ENCODE measurements around the gene RGS2. TPM values are rescaled to one million over a fixed set of nuclear protein-coding genes. Genes with fewer than 3 reads are reported as not detected.

The RGS2 gene, protein sequence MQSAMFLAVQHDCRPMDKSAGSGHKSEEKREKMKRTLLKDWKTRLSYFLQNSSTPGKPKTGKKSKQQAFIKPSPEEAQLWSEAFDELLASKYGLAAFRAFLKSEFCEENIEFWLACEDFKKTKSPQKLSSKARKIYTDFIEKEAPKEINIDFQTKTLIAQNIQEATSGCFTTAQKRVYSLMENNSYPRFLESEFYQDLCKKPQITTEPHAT
- total RNA-seq: 1 to 10 TPM; 5.4 to 6.4 TPM

GRCh38 chr1:192808518-192809306 lies at the start of gene RGS2:
Gene RGS2, plus strand, starts transcription at chr1:192809039. Its CDS starts 33 bp downstream, at chr1:192809072.
- Mint-ChIP-seq H3K4me1 (ENCODE audit: low read depth) (peaks cover 32% of the 10 kb centered on the region), H3K36me3 (peaks cover 11% of the 10 kb centered on the region)

GRCh38 chr1:192759104-192759503 lies 49.7 kb upstream of the RGS2 start:
- H3K36me3 Mint-ChIP-seq: no peaks in the 10 kb centered on the region
- DNase-seq: no peak
- ChIA-PET CTCF (no interaction called here), POLR2A (no interaction called here)
- intact Hi-C loops (cut with micrococcal nuclease): no loop called here
- H3K4me3 Mint-ChIP-seq: no peak overlapping the region
- H3K9me3 Mint-ChIP-seq: no peaks in the 10 kb centered on the region
- H3K27me3 Mint-ChIP-seq: peaks cover 2% of the 10 kb centered on the region
- no peak overlapping the region for H3K27ac Mint-ChIP-seq
- H3K4me1 Mint-ChIP-seq (ENCODE audit: low read depth): no peaks in the 10 kb centered on the region

More at GRCh38 chr1:192808518-192809306, at the start of gene RGS2:
- POLR2A ChIA-PET: interaction anchor here (1.0 to 1.8 kb wide), 2 partner anchors 169 to 250 kb away, joined by 3 to 10 read pairs; partner anchors contain the start of gene UCHL5
- H3K4me3 Mint-ChIP-seq: peak within 1 kb of the TSS; percentile 83
- CTCF ChIA-PET: interaction anchor here (1.3 to 9.2 kb wide), 4 partner anchors 190 to 331 kb away, joined by 4 to 105 read pairs (median 6); partner anchors contain the start of gene CDC73
- H3K9me3 Mint-ChIP-seq: no peaks in the 10 kb centered on the region
- DNase-seq: peak; percentile 91
- H3K27me3 Mint-ChIP-seq: no peaks in the 10 kb centered on the region
- peak within 1 kb of the TSS; percentile 77 for H3K27ac Mint-ChIP-seq
- intact Hi-C loops (cut with micrococcal nuclease): loop anchor here (1.0 to 10.0 kb wide), 12 partner anchors 106 to 1486 kb away; partner anchors contain the start of genes CDC73, RGS1, RO60 and UCHL5

DNA sequence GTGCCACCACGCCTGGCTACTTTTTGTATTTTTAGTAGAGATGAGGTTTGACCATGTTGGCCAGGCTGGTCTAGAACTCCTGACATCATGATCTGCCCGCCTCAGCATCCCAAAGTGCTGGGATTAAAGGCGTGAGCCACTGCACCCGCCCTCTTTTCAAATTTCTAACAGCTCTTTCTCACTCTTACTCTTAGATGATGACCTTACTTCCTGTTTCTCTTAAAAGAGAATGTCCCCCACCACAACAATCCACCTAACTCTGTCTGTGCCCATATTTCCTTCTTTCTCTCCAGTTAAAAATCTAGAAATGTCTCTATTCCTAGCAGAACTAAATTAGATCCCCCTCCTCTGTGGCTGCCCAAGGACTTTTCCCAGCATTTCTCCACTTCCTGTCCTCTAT lies 46.6 kb upstream of the RGS2 start:
- intact Hi-C loops (cut with micrococcal nuclease): no loop called here
- no peak overlapping the region for H3K27ac Mint-ChIP-seq
- H3K27me3 Mint-ChIP-seq: peaks cover 2% of the 10 kb centered on the region
- no peaks in the 10 kb centered on the region for H3K4me1 Mint-ChIP-seq (ENCODE audit: low read depth)
- H3K4me3 Mint-ChIP-seq: no peak overlapping the region
- no peaks in the 10 kb centered on the region for H3K9me3 Mint-ChIP-seq
- ChIA-PET CTCF (no interaction called here), POLR2A (no interaction called here)
- DNase-seq: no peak
- no peaks in the 10 kb centered on the region for H3K36me3 Mint-ChIP-seq

GRCh38 chr1:192763243-192763642 lies 45.6 kb upstream of the RGS2 start:
- H3K4me3 Mint-ChIP-seq: no peak overlapping the region
- H3K9me3 Mint-ChIP-seq: no peaks in the 10 kb centered on the region
- ChIA-PET POLR2A (no interaction called here), CTCF (no interaction called here)
- no peak for DNase-seq
- intact Hi-C loops (cut with micrococcal nuclease): no loop called here
- no peaks in the 10 kb centered on the region for H3K4me1 Mint-ChIP-seq (ENCODE audit: low read depth)
- H3K36me3 Mint-ChIP-seq: no peaks in the 10 kb centered on the region
- H3K27ac Mint-ChIP-seq: no peak overlapping the region
- peaks cover 2% of the 10 kb centered on the region for H3K27me3 Mint-ChIP-seq

DNA sequence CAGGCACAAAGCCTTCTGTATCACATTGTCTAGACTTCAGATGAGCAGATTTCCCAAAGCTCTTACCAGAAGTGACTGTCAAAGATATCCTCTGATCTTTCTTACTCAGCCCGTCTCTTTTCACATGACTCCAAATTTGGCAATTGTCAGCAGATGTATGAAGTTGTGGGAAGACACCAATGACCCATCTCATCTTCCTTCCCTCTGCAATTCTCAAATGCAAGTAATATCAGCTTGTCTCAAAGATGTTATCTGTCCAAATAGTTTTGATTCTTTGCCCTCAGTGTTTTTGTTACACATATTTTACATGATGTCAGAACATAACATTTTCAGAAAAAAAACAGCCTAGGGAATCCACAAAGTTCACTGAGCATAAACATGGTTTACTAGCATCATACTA lies 45.1 kb upstream of the RGS2 start:
- peaks cover 2% of the 10 kb centered on the region for H3K27me3 Mint-ChIP-seq
- H3K36me3 Mint-ChIP-seq: no peaks in the 10 kb centered on the region

DNA sequence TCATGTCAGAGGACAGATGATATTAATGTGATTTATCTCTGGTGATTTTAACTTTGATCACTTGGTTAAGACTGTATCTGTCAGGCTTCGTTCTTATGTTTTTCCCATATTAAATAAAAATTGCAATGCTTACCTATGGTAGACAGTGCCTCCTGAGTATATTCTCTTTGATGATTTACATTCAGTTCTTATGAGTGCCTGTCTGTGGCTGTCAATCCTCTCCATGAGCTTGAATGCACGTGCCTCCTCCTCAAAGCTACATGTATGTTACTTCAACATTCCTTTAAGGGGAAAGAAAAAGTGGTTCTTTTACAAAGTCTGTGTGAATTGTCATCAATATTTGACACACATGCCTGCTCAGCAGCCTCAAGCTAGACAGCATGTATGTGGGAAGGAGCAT lies 44.2 kb upstream of the RGS2 start:
- H3K36me3 Mint-ChIP-seq: no peaks in the 10 kb centered on the region
- H3K9me3 Mint-ChIP-seq: no peaks in the 10 kb centered on the region
- ChIA-PET CTCF (no interaction called here), POLR2A (no interaction called here)
- intact Hi-C loops (cut with micrococcal nuclease): no loop called here
- no peaks in the 10 kb centered on the region for H3K4me1 Mint-ChIP-seq (ENCODE audit: low read depth)
- H3K27me3 Mint-ChIP-seq: peaks cover 6% of the 10 kb centered on the region
- H3K27ac Mint-ChIP-seq: no peak overlapping the region
- no peak for DNase-seq
- H3K4me3 Mint-ChIP-seq: no peak overlapping the region

More for the DNA sequence above, 45.1 kb upstream of the RGS2 start:
- Mint-ChIP-seq H3K27ac (no peak overlapping the region), H3K4me3 (no peak overlapping the region), H3K4me1 (ENCODE audit: low read depth) (no peaks in the 10 kb centered on the region), H3K9me3 (no peaks in the 10 kb centered on the region)
- no peak for DNase-seq
- POLR2A ChIA-PET: no interaction called here
- intact Hi-C loops (cut with micrococcal nuclease): no loop called here
- CTCF ChIA-PET: no interaction called here

DNA sequence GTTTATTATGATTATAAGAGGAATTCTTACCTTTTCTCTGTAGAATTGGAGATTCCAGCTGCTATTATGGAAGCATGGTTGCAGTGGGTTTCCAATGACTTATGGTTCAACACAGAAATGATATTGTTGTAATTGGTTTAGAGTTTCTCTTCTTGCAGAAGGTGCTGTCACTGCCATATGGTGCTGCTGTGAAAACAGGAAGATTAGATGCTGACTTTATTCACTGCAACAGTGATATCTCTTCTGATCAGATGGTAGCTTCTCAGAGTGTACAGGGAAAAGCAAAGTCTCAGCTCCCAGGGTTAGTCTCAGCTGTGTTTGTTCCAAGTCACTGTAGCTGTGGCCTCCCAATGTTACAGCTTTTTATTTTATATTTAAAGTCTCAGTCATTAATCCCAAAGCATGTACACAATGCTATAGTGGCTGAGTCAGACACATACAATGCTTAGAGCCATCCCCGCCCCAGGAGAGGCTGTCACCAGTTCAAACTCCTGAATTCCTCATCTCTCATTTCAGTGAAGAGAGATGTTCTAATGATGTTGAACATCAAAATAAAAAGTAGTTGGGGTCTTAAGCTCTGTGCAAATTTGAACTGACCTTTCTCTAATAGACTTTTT lies 42.7 kb upstream of the RGS2 start:
- CTCF ChIA-PET: no interaction called here

GRCh38 chr1:192766876-192767275 lies 42.0 kb upstream of the RGS2 start:
- Mint-ChIP-seq H3K4me1 (ENCODE audit: low read depth) (no peaks in the 10 kb centered on the region), H3K9me3 (no peaks in the 10 kb centered on the region), H3K36me3 (no peaks in the 10 kb centered on the region), H3K27ac (no peak overlapping the region), H3K27me3 (peaks cover 4% of the 10 kb centered on the region), H3K4me3 (no peak overlapping the region)
- DNase-seq: no peak
- intact Hi-C loops (cut with micrococcal nuclease): no loop called here
- POLR2A ChIA-PET: no interaction called here
- CTCF ChIA-PET: no interaction called here

More for the DNA sequence above, 42.7 kb upstream of the RGS2 start:
- Mint-ChIP-seq H3K4me1 (ENCODE audit: low read depth) (no peaks in the 10 kb centered on the region), H3K27me3 (peaks cover 4% of the 10 kb centered on the region), H3K4me3 (no peak overlapping the region), H3K36me3 (no peaks in the 10 kb centered on the region), H3K9me3 (no peaks in the 10 kb centered on the region), H3K27ac (no peak overlapping the region)
- POLR2A ChIA-PET: no interaction called here
- no peak for DNase-seq
- intact Hi-C loops (cut with micrococcal nuclease): no loop called here

GRCh38 chr1:192767798-192768197 lies 41.0 kb upstream of the RGS2 start:
- H3K4me3 Mint-ChIP-seq: no peak overlapping the region
- H3K9me3 Mint-ChIP-seq: no peaks in the 10 kb centered on the region
- no peak overlapping the region for H3K27ac Mint-ChIP-seq
- H3K27me3 Mint-ChIP-seq: peaks cover 4% of the 10 kb centered on the region
- intact Hi-C loops (cut with micrococcal nuclease): no loop called here
- CTCF ChIA-PET: no interaction called here
- H3K36me3 Mint-ChIP-seq: no peaks in the 10 kb centered on the region
- no peak for DNase-seq
- no peaks in the 10 kb centered on the region for H3K4me1 Mint-ChIP-seq (ENCODE audit: low read depth)
- POLR2A ChIA-PET: no interaction called here

GRCh38 chr1:192768463-192768862 lies 40.4 kb upstream of the RGS2 start:
- POLR2A ChIA-PET: no interaction called here
- H3K27ac Mint-ChIP-seq: no peak overlapping the region
- no peaks in the 10 kb centered on the region for H3K4me1 Mint-ChIP-seq (ENCODE audit: low read depth)
- H3K9me3 Mint-ChIP-seq: no peaks in the 10 kb centered on the region
- intact Hi-C loops (cut with micrococcal nuclease): no loop called here
- H3K27me3 Mint-ChIP-seq: peaks cover 4% of the 10 kb centered on the region
- H3K36me3 Mint-ChIP-seq: no peaks in the 10 kb centered on the region
- DNase-seq: no peak
- CTCF ChIA-PET: no interaction called here
- no peak overlapping the region for H3K4me3 Mint-ChIP-seq

DNA sequence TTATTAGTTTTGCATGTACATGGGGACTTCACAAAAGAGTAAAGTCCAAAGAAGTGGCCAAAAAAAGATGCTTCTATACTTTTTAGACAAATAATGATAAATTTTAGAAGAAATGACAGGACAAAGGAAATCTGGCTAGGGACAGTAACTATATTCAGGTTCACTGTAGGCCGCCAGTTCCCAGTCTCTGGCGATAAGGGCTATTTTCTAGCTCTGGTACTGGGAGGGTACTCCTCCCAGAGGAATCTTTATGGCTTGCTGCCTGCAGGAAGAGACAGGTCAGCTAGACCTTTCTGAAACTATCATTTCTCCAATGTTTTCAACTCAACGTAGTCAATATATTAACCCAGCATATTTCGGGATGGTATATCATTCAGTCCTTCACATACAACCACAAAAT lies 37.5 kb upstream of the RGS2 start:
- ChIA-PET CTCF (no interaction called here), POLR2A (no interaction called here)
- Mint-ChIP-seq H3K36me3 (no peaks in the 10 kb centered on the region), H3K27me3 (peaks cover 4% of the 10 kb centered on the region), H3K4me1 (ENCODE audit: low read depth) (no peaks in the 10 kb centered on the region), H3K9me3 (no peaks in the 10 kb centered on the region), H3K4me3 (no peak overlapping the region), H3K27ac (no peak overlapping the region)
- intact Hi-C loops (cut with micrococcal nuclease): no loop called here
- DNase-seq: no peak

DNA sequence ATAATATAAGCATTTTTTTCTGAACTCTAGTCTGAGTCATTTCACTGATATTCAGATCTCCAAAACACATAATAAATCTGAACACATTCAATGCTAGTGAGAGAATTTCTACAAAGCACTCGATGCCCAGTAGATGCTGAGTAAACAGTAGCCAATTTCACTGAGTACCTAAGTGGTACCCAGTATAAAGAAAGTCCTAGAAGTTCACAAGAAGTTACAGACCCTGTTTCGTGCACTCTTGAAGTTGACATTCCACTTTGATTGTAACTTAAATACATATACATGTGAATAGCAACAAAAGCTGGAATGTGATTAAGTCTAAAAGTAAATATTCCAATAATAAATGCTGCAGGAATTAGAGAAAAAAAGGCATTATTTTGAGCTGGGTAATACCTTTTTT lies 33.2 kb upstream of the RGS2 start:
- no peak overlapping the region for H3K4me3 Mint-ChIP-seq
- no peak for DNase-seq
- H3K27me3 Mint-ChIP-seq: peaks cover 3% of the 10 kb centered on the region
- intact Hi-C loops (cut with micrococcal nuclease): no loop called here
- no peak overlapping the region for H3K27ac Mint-ChIP-seq
- POLR2A ChIA-PET: no interaction called here
- no peaks in the 10 kb centered on the region for H3K9me3 Mint-ChIP-seq
- CTCF ChIA-PET: no interaction called here
- no peaks in the 10 kb centered on the region for H3K4me1 Mint-ChIP-seq (ENCODE audit: low read depth)
- no peaks in the 10 kb centered on the region for H3K36me3 Mint-ChIP-seq
